Measurements from ENCODE around the gene AGAP3. TPM values are rescaled to one million over a fixed set of nuclear protein-coding genes. Genes with fewer than 3 reads are reported as not detected.

Gene AGAP3
- total and polyA plus RNA-seq, 2 of the 4 experiments (the other 2 are of a cell fraction) = 35.3 to 93.9 TPM

DNA sequence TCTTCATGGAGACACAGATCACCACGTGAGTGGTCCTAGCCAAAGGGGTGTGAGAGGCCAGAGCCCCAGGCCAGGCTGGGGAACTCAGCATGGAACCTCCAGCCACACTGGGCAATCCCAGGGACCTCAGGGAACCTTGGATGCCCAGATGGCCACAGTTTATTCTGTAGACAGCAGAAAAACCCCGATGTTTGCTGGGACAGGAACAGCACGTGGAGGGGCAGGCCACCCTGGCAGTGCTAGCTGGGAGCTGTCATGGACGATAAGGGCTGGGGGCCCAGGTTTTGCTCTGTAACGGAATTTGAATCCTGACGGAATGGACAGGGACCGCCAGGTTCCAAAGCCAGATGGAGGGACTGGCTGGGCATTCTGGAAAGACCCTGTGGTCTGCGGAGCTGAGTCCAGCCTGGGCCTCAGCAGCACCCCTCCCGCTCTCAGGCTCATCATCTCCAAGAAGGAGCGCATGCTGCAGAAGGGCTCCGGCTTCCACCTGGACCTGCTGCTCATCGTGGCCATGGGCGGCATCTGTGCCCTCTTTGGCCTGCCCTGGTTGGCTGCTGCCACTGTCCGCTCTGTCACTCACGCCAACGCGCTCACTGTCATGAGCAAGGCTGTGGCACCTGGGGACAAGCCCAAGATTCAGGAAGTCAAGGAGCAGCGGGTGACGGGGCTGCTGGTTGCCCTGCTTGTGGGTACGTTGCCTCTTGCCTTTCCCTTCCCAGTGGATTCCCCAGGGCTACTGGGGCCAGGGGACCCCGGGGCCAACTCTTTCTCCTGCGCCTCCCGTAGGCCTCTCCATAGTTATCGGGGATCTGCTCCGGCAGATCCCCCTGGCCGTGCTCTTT is 11.2 kb upstream of the AGAP3 start:
- Histone ChIP-seq H4K20me1 (ENCODE audit: insufficient read depth, low read length) (peaks cover 22% of the 10 kb centered on the region), H3K4me1 (ENCODE audit: control insufficient read depth, insufficient read depth, low read length) (peaks cover 8% of the 10 kb centered on the region), H3K4me3 (ENCODE audit: insufficient read depth, low read depth, low read length) (no peak overlapping the region), H4K91ac (ENCODE audit: insufficient read depth, low read depth, low read length) (no peak overlapping the region), H3K4me2 (ENCODE audit: low read depth, low read length) (no peak overlapping the region), H4K8ac (ENCODE audit: low read depth in 2 of 2, low read length in 2 of 2) (0 out of 4 replicates have a peak overlapping the region, but pooled peaks of 1 of the 2 experiments have one; percentile 16), H3K27me3 (ENCODE audit: control insufficient read depth, insufficient read depth, low read length) (no peaks in the 10 kb centered on the region), H2BK15ac (ENCODE audit: low read depth, low read length) (no peak overlapping the region), H3K9ac (ENCODE audit: low read depth, low read length) (no peak overlapping the region), H3K9me3 (ENCODE audit: control insufficient read depth, insufficient read depth, low read length) (no peaks in the 10 kb centered on the region), H3K79me1 (ENCODE audit: low read depth in 1 of 2, low read length in 2 of 2) (peaks cover 13 to 56% of the 10 kb centered on the region in 2 experiments; a peak in 3 of 4 replicates), H3K27ac (ENCODE audit: insufficient read depth, low read length) (no peak overlapping the region), H2AK5ac (ENCODE audit: low read depth, low read length) (no peak overlapping the region; the same call in 1 of the 2 replicates), H3K18ac (ENCODE audit: low read depth, low read length) (no peak overlapping the region), H4K5ac (ENCODE audit: low read depth, low read length) (no peak overlapping the region), H2AK9ac (replicated peaks; ENCODE audit: low read depth, low read length, poor library complexity) (peak overlapping the region; percentile 15), H2BK5ac (ENCODE audit: low read depth, low read length, poor library complexity, severe bottlenecking) (no peak overlapping the region), H3K23ac (ENCODE audit: low read depth, low read length) (no peak overlapping the region), H3K14ac (replicated peaks; ENCODE audit: low read depth, low read length) (no peak overlapping the region), H2AFZ (replicated peaks; ENCODE audit: low read length, poor library complexity) (peak overlapping the region; percentile 43), H3K9me1 (ENCODE audit: insufficient read depth, low read length) (no peaks in the 10 kb centered on the region), H3K36me3 (ENCODE audit: control insufficient read depth, insufficient read depth, low read length) (peaks cover 72% of the 10 kb centered on the region), H3K4ac (ENCODE audit: low read depth, low read length) (no peak overlapping the region), H2BK120ac (ENCODE audit: low read depth, low read length) (no peak overlapping the region), H2BK20ac (ENCODE audit: low read depth, low read length) (no peak overlapping the region), H3K56ac (ENCODE audit: extremely low read depth, insufficient read depth, low read length) (no peak overlapping the region)
- intact Hi-C loops (cut with micrococcal nuclease) (no loop called here), dilution Hi-C loops (cut with HindIII; ENCODE audit: low sequenced_read_pairs, unreplicated experiment) (no loop called here), in situ Hi-C loops (cut with MboI; ENCODE audit: low sequenced_read_pairs) (no loop called here)
- no TSS peak for BruUV-seq (replicated peaks)
- no peak for DNase-seq
- ATAC-seq (ENCODE audit: low read depth) = no peak
- ChIA-PET CTCF (no interaction called here), POLR2A (ENCODE audit: unreplicated experiment) (no interaction called here)
- 95% methylated on average over 23 of the region's 26 CpGs; no CpG with 5 or more reads in 1 of the 2 experiments for WGBS, 2 experiments (ENCODE audit: extremely low coverage in 2 of 2, insufficient read length in 1 of 2)
- no peak for TF ChIP-seq BHLHE40 (IDR thresholded peaks at IDR 0.05; ENCODE audit: low read depth, low read length)
- no peak for TF ChIP-seq USF2 (IDR thresholded peaks at IDR 0.05; ENCODE audit: low read depth, low read length)
- TF ChIP-seq NFE2L2 (IDR thresholded peaks at IDR 0.05; ENCODE audit: low read depth, low read length) = no peak
- TF ChIP-seq SMC3 (IDR thresholded peaks at IDR 0.05; ENCODE audit: low read depth, low read length) = no peak
- TF ChIP-seq FOS (IDR thresholded peaks at IDR 0.05; ENCODE audit: low read depth, low read length) = no peak
- no peak for TF ChIP-seq RAD21 (IDR thresholded peaks at IDR 0.05; ENCODE audit: low read length)
- no peak for TF ChIP-seq RCOR1 (IDR thresholded peaks at IDR 0.05; ENCODE audit: insufficient replicate concordance, low read length)
- TF ChIP-seq ELK1 (IDR thresholded peaks at IDR 0.05; ENCODE audit: borderline replicate concordance, low read depth, low read length) = no peak
- TF ChIP-seq MAZ (IDR thresholded peaks at IDR 0.05; ENCODE audit: borderline replicate concordance, low read depth, low read length) = no peak
- TF ChIP-seq, protein P1, sequence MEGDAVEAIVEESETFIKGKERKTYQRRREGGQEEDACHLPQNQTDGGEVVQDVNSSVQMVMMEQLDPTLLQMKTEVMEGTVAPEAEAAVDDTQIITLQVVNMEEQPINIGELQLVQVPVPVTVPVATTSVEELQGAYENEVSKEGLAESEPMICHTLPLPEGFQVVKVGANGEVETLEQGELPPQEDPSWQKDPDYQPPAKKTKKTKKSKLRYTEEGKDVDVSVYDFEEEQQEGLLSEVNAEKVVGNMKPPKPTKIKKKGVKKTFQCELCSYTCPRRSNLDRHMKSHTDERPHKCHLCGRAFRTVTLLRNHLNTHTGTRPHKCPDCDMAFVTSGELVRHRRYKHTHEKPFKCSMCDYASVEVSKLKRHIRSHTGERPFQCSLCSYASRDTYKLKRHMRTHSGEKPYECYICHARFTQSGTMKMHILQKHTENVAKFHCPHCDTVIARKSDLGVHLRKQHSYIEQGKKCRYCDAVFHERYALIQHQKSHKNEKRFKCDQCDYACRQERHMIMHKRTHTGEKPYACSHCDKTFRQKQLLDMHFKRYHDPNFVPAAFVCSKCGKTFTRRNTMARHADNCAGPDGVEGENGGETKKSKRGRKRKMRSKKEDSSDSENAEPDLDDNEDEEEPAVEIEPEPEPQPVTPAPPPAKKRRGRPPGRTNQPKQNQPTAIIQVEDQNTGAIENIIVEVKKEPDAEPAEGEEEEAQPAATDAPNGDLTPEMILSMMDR (conservative IDR thresholded peaks at IDR 0.05; ENCODE audit: low read depth, low read length) = no peak
- no peak for TF ChIP-seq MAFK (IDR thresholded peaks at IDR 0.05; ENCODE audit: low read depth, low read length)
- no peak for TF ChIP-seq CEBPB (IDR thresholded peaks at IDR 0.05; ENCODE audit: low read depth, low read length)
- TF ChIP-seq MXI1 (IDR thresholded peaks at IDR 0.05; ENCODE audit: borderline replicate concordance, low read depth, low read length) = no peak
- no peak for TF ChIP-seq POLR2A (IDR thresholded peaks at IDR 0.05; ENCODE audit: low read depth, low read length)
- TF ChIP-seq CHD1 (IDR thresholded peaks at IDR 0.05; ENCODE audit: low read depth, low read length) = no peak
